NCI-H2196 (cell line): ENCODE results near the gene ITPRIP.

ENCODE experiments used
- DNase-seq: peaks from one replicate; lab custom pipeline; 2025; ENCODE audit not compliant: unreplicated experiment; lab: John Stamatoyannopoulos, UW

ITPRIP gene

GRCh38 chr10:104288355-104288754, 49.9 kb downstream of the ITPRIP start:
- DNase-seq = no peak

DNA sequence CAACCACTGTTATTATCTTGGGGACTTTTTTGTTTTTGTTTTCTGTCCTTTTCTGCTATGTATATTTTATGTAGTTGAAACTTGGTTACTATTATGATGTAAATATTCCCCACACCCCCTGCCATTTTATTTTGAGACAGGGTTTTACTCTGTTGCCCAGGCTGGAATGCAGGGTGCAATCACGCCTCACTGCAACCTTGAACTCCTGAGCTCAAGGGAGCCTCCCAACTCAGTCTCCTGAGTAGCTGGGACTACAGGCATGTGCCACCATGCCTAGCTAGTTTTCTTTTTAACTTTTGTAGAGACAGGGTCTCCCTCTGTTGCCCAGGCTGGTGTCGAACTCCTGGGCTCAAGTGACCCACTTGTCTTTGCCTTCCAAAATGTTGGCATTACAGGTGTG, 51.3 kb downstream of the ITPRIP start:
- no peak for DNase-seq

DNA sequence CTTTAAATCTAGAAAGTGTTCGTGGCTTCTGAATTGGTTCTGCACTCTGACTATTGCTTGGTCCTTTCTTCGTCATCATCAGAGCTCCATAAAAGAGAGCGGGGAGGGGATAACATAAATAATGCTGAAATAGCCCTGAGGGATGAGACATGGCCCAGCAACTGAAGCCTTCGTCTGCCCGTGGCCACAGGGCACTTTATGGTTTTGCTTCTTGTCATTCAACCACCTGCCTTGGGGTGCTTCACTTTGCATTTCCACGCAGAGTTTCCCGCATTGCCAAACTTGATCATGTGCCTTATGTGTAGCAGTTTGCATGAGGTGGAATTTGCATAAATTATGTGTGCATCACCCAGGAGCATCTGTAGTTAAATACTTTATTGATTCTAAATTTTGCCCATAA, 53.4 kb downstream of the ITPRIP start:
- DNase-seq = no peak

GRCh38 chr10:104281694-104282093, 56.6 kb downstream of the ITPRIP start:
- no peak for DNase-seq

DNA sequence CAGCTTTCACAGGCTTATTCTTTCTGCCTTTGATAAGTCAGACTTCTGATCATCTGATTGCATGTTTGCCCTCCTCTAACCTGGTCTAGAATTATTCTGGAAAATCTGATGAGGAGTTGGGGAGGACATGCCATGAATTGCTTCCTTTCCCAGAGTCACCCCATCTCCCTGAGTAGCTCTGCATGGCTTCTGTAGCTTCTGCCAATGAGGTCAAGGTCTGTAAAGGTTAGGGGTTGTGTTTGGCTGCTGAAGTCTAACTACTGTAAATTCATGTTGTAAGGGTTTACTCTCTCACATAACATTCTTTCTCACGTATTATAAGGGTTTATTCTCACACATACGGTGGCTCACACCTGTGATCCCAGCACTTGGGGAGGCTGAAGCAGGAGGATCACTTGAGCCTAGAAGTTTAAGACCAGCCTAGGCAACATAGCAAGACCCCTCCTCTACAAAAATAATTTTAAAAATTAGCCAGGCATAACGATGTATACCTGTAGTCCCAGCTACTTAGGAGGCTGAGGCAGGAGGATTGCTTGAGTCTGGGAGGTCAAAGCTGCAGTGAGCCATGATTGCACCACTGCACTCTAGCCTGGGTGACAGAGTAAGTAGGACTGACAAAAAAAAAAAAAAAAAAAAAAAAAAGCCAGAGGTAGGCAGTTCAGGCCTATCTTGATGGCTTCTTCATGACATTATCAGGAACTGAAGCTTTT, 58.6 kb downstream of the ITPRIP start:
- no peak for DNase-seq

- peak; percentile 60 for DNase-seq
These were observed 60.5 kb downstream of the ITPRIP start for GRCh38 chr10:104277785-104278184.

- DNase-seq = no peak
These were observed 62.1 kb downstream of the ITPRIP start for GRCh38 chr10:104276192-104276591.

- DNase-seq = no peak
These were observed 63.2 kb downstream of the ITPRIP start for GRCh38 chr10:104274762-104275721.

DNA sequence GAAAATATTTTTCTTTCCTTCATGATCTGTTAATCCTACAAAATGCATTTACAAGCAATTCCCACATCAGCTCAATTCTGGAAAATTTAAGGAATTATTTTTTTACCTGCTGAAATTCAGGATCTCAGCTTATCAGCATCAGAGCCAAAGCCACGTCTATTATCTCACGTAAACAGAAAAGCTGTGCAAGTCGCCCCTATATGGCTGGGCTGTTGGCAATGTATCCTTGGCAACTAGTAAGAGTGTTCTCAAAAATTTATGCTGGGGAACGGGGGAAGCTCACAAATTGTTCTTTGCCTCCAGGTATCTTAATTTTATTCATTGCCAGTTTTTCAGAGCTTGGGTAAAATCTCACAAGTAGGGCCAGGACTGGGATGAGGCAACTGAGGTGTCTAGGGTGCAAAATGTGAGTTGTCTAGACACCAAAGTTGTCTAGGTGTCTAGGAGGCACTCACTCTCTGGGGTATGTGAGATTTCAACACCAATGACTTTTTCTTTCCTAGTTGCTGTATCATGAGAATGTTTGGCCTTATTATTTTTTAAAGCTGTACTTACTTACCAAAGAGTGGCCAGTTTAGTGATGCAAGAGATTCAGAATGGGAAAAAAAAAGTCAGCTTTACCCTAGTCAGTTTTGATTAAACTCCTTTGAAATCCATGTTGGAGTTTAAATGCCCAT, 64.2 kb downstream of the ITPRIP start:
- DNase-seq = no peak

- DNase-seq = no peak
These were observed 65.0 kb downstream of the ITPRIP start for GRCh38 chr10:104273286-104273685.

DNA sequence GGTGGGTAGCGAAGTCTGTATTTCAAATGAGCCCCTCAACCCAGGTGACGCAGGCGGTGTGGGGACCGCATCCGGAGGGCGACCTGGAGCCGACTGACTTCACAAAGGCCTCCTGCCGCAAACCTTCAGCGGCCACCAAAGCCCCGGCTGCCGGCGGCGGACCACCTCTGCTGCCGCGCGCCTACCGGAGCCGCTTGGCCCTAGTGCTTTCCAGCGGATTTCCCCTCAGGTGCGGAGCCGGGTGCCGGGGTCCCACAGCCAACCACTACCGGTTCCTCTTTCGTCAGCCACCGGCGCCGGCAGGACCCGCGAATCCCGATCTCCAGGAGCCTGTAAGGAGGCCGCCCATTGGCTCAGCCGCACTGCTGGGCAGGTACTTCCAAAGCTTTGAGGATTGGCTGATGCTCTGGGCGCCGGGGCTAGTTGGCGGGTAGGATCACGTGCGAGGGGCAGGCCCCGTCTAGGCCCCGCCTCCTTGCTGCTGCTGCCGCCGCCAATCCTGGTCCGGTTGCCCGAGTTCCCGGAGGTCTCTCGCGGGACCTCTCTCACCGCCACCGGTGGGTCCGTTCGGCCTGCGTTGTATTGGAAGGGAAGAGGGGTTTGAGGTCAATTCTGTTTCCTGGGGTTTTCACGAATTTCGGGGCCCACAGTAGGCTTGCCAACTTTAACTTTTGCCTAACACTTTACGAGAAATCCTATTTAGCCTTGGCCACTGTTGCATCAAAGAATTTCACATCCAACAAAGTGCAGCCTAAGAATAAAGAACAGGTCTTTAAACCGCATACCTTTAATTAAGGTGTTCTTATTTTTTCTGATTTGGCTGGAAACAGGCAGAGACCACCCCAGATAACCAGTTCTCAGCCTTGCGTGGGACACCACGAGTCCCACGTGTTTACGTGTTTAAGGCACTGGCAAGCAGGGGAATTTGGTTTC, 69.3 kb downstream of the ITPRIP start, which contains the start of gene GSTO2:
Gene GSTO2, plus strand, starts transcription at position 472 of the 933 bp plus-strand sequence. CDS start 5,732 bp downstream, outside the sequence.
- peak; percentile 89 for DNase-seq

DNA sequence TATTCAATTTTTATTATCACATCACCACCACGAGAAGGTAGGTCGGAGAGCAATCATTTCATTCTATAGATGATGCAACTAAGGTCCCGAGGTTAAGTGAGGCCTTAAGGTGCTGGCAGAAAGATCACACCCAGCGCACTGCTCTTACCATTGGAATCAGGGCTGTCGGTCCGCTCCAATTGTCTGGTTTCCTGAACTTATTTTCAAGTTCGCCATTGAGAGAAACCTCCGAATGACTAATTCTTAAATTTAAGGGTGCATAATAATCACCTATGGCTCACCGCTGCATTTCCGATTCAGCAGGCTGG, 69.9 kb downstream of the ITPRIP start:
- DNase-seq = no peak

GRCh38 chr10:104267721-104268404, 70.4 kb downstream of the ITPRIP start:
- no peak for DNase-seq

- DNase-seq = no peak
These were observed 73.5 kb downstream of the ITPRIP start for GRCh38 chr10:104264783-104265182.

- no peak for DNase-seq
These were observed 76.2 kb downstream of the ITPRIP start for GRCh38 chr10:104262055-104262454.

DNA sequence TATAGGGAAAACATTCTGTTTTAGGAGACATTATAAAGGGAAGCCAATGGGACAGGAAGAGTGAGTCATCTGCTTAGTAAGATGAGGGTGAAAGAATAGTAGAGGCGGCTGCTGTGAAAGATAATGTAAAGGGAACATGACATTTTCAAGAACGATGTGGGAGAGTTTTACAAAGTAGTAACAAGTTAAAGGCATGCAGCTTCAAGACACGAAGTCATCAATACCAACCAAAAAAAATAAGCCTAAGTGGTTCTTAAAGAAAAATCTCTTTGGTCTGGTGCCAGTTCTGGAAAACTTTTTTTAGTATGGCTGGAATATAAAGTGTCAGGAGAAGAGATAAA, 77.5 kb downstream of the ITPRIP start:
- no peak for DNase-seq

GRCh38 chr10:104259999-104260774, 78.1 kb downstream of the ITPRIP start:
- DNase-seq = no peak
